Testis (tissue), 2 donors: Measurements from ENCODE around the gene DST.

Experiments
- POLR2A ChIP-seq: fragments of 450-650 bp; IDR thresholded peaks from one replicate; pipeline ENCODE4 v1.6.1; 2017; ENCODE audit warnings: antibody characterized with exemption, mild to moderate bottlenecking, moderate library complexity
- TF ChIP-seq, protein P1 (sequence below), 3 experiments: fragments of 450-650 bp in 2 of 3; fragments of 200-600 bp in 1 of 3; sonication (generic) in 1 of 3; IDR thresholded peaks; one replicate each; pipeline ENCODE4 v1.5.1; 2016 to 2019; ENCODE audit warnings: antibody characterized with exemption in 3 of 3, mild to moderate bottlenecking in 2 of 3, moderate library complexity in 1 of 3

DNA sequence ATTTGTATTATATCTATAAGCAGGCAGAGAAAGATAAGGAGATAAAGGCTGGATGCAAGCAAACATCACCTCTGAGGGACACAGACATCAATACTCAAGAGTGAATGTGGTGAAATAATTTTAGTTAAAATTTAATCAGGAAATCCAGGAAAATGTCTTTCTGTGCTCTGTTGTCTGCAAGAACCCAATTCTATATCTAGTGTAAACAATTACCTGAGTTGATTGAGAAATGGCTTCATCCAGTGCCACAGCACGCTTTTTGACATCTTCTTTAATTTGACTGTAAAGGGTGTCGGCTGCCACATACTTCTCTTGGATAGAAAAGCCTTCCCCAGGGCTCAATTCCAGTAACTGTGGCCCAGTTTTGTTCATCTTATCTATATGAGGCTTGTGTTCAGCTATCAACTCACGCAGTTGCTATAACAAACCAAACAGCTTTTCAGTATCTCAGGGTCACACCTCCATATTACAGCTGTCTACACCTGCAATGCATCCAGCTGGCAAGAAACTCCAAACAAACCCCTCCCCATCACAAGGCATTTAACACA, 131.6 kb downstream of the DST start:
- no peak for TF ChIP-seq POLR2A
- TF ChIP-seq, protein P1, sequence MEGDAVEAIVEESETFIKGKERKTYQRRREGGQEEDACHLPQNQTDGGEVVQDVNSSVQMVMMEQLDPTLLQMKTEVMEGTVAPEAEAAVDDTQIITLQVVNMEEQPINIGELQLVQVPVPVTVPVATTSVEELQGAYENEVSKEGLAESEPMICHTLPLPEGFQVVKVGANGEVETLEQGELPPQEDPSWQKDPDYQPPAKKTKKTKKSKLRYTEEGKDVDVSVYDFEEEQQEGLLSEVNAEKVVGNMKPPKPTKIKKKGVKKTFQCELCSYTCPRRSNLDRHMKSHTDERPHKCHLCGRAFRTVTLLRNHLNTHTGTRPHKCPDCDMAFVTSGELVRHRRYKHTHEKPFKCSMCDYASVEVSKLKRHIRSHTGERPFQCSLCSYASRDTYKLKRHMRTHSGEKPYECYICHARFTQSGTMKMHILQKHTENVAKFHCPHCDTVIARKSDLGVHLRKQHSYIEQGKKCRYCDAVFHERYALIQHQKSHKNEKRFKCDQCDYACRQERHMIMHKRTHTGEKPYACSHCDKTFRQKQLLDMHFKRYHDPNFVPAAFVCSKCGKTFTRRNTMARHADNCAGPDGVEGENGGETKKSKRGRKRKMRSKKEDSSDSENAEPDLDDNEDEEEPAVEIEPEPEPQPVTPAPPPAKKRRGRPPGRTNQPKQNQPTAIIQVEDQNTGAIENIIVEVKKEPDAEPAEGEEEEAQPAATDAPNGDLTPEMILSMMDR (IDR thresholded peaks at IDR 0.05): no peak
